HCT116 (cell line): ENCODE results near the gene KCNE4. TPM values are rescaled to one million over a fixed set of nuclear protein-coding genes. Genes with fewer than 3 reads are reported as not detected.

Experiments used
- ATAC-seq: fragments of 200-7000 bp; cut with Tn5 transposase; 2 replicates; pipeline ENCODE4 v1.9.1; 2020; ENCODE audit warnings: mild to moderate bottlenecking, moderate library complexity
- BruUV-seq: library from RNA; stranded (reverse); fragments of 400-500 nt; replicated peaks from 2 replicates; lab custom pipeline; 2021; lab: Mats Ljungman, UMichigan
- CTCF ChIA-PET: fragments of 300-600 bp; sonication (Branson Sonifier 250); formaldehyde crosslinking; loops from one replicate; lab custom pipeline; 2021; ENCODE audit warnings: antibody characterized with exemption; lab: Charles Lee
- POLR2A ChIA-PET: fragments of 300-600, 350-600 bp; sonication (Branson Sonifier 250); formaldehyde crosslinking; loops from one replicate; lab custom pipeline; 2021; ENCODE audit warnings: antibody characterized with exemption; lab: Charles Lee
- RAD21 ChIA-PET, 2 experiments: fragments of 300-600 bp; sonication (Branson Sonifier 250); formaldehyde crosslinking; loops; one replicate each; lab custom pipeline; 2023; ENCODE audit warnings: low total read pairs in 2 of 2; ENCODE audit not compliant: uncharacterized antibody in 2 of 2, unreplicated experiment in 2 of 2, low non-redundant PET in 1 of 2; lab: Charles Lee
- DNase-seq: peaks from one replicate; pipeline ENCODE4 v3.0.0-alpha.2; 2010; ENCODE audit warnings: low read depth, low spot score
- H2AFZ ChIP-seq: fragments of 200-600 bp; shearing (Covaris generic), sonication (generic); 2 replicates; pipeline ENCODE4 v1.6.1; 2017; ENCODE audit warnings: low read depth, mixed run types, mixed read lengths, antibody characterized with exemption, low read length; ENCODE audit not compliant: poor library complexity, severe bottlenecking
- H3K27ac ChIP-seq: 2 replicates; pipeline ENCODE4 v1.5.1; 2012; ENCODE audit warnings: low read depth, low read length
- H3K27me3 ChIP-seq: fragments of 200-600 bp; sonication (generic); 2 replicates; pipeline ENCODE4 v1.6.1; 2016; ENCODE audit warnings: mixed run types, low read length, mixed read lengths; ENCODE audit not compliant: insufficient read depth
- H3K36me3 ChIP-seq, 2 experiments: fragments of 200-500 bp in 1 of 2; fragments of 200-600 bp in 1 of 2; sonication (Bioruptor generic) in 1 of 2; sonication (generic) in 1 of 2; 2 replicates each; pipeline versions ENCODE4 v1.5.1 to v1.6.1; 2014 to 2016; ENCODE audit warnings: low read length in 2 of 2, inconsistent platforms in 1 of 2, mixed read lengths in 1 of 2, mixed run types in 1 of 2; ENCODE audit not compliant: insufficient read depth in 2 of 2, control insufficient read depth in 1 of 2
- H3K4me1 ChIP-seq, 2 experiments: fragments of 200-600 bp in 1 of 2; sonication (generic) in 1 of 2; 2 replicates each; pipeline versions ENCODE4 v1.5.1 to v1.6.1; 2012 to 2017; ENCODE audit warnings: low read length in 2 of 2, inconsistent platforms in 1 of 2, mild to moderate bottlenecking in 1 of 2, mixed read lengths in 1 of 2, mixed run types in 1 of 2, moderate library complexity in 1 of 2; ENCODE audit not compliant: insufficient read depth in 2 of 2, control insufficient read depth in 1 of 2
- H3K4me2 ChIP-seq: fragments of 200-600 bp; sonication (generic); 2 replicates; pipeline ENCODE4 v1.6.1; 2017; ENCODE audit warnings: mixed run types, low read length, mixed read lengths
- H3K4me3 ChIP-seq, 2 experiments: fragments of 200-600 bp in 1 of 2; sonication (generic) in 1 of 2; replicated peaks in 1 of 2; 2 replicates each; pipeline ENCODE4 v1.5.1; 2011 to 2016; ENCODE audit warnings: low read length in 2 of 2, control low read depth in 1 of 2, low read depth in 1 of 2, mild to moderate bottlenecking in 1 of 2, mixed read lengths in 1 of 2, mixed run types in 1 of 2
- H3K79me2 ChIP-seq: fragments of 200-600 bp; sonication (generic); 2 replicates; pipeline ENCODE4 v1.6.1; 2017; ENCODE audit warnings: mild to moderate bottlenecking, mixed run types, low read length, moderate library complexity, mixed read lengths; ENCODE audit not compliant: insufficient read depth
- H3K9ac ChIP-seq: fragments of 200-600 bp; sonication (generic); 2 replicates; pipeline ENCODE4 v1.6.1; 2016; ENCODE audit warnings: low read length, mixed read lengths
- H3K9me2 ChIP-seq: fragments of 200-600 bp; sonication (generic), shearing (Covaris generic); 2 replicates; pipeline ENCODE4 v1.6.1; 2017; ENCODE audit warnings: mixed run types, mild to moderate bottlenecking, moderate library complexity; ENCODE audit not compliant: insufficient read depth
- H3K9me3 ChIP-seq, 2 experiments: fragments of 200-500 bp in 1 of 2; fragments of 200-600 bp in 1 of 2; sonication (Bioruptor generic) in 1 of 2; sonication (generic) in 1 of 2; 2 replicates each; pipeline ENCODE4 v1.6.1; 2014 to 2017; ENCODE audit warnings: low read length in 2 of 2, mixed read lengths in 2 of 2, inconsistent platforms in 1 of 2, low read depth in 1 of 2, mild to moderate bottlenecking in 1 of 2, mixed run types in 1 of 2, moderate library complexity in 1 of 2; ENCODE audit not compliant: control insufficient read depth in 1 of 2, insufficient read depth in 1 of 2
- H4K20me1 ChIP-seq: fragments of 200-600 bp; sonication (generic), shearing (Covaris generic); 2 replicates; pipeline ENCODE4 v1.6.1; 2017; ENCODE audit warnings: mixed run types, mild to moderate bottlenecking, moderate library complexity; ENCODE audit not compliant: insufficient read depth
- CBX3 ChIP-seq: IDR thresholded peaks from 2 replicates; pipeline ENCODE4 v1.6.1; 2012; ENCODE audit warnings: low read depth
- CEBPB ChIP-seq: IDR thresholded peaks from 2 replicates; pipeline ENCODE4 v1.6.1; 2012; ENCODE audit warnings: low read depth
- CTCF ChIP-seq, 3 experiments: fragments of 200-600 bp in 1 of 3; sonication (generic) in 1 of 3; IDR thresholded peaks in 2 of 3; conservative IDR thresholded peaks in 1 of 3; 2 replicates each; pipeline ENCODE4 v1.5.1; 2012 to 2017; ENCODE audit warnings: low read depth in 2 of 3, low read length in 2 of 3, antibody characterized with exemption in 1 of 3, borderline replicate concordance in 1 of 3, control low read depth in 1 of 3, mild to moderate bottlenecking in 1 of 3, mixed read lengths in 1 of 3, mixed run types in 1 of 3, moderate library complexity in 1 of 3; ENCODE audit not compliant: insufficient read depth in 1 of 3
- EGR1 ChIP-seq: IDR thresholded peaks from 2 replicates; pipeline ENCODE4 v1.6.1; 2012; ENCODE audit warnings: low read depth
- ELF1 ChIP-seq: IDR thresholded peaks from 2 replicates; pipeline ENCODE4 v1.6.1; 2012; ENCODE audit warnings: low read depth, borderline replicate concordance
- EZH2 ChIP-seq: fragments of 200-600 bp; sonication (generic); IDR thresholded peaks from 2 replicates; pipeline ENCODE4 v1.6.1; 2017; ENCODE audit warnings: antibody characterized with exemption, mixed run types
- POLR2A ChIP-seq: IDR thresholded peaks from 2 replicates; pipeline ENCODE4 v1.7.0; 2011; ENCODE audit warnings: borderline replicate concordance; ENCODE audit not compliant: insufficient read depth, insufficient read length; ENCODE audit errors: extremely low read depth
- POLR2AphosphoS5 ChIP-seq: IDR thresholded peaks from 2 replicates; pipeline ENCODE4 v1.6.1; 2011; ENCODE audit warnings: mild to moderate bottlenecking, low read depth, low read length, moderate library complexity
- RAD21 ChIP-seq: IDR thresholded peaks from 2 replicates; pipeline ENCODE4 v1.6.1; 2012; ENCODE audit warnings: low read depth, mild to moderate bottlenecking
- SIN3A ChIP-seq: IDR thresholded peaks from 2 replicates; pipeline ENCODE4 v1.6.1; 2012; ENCODE audit warnings: low read depth
- ZFX ChIP-seq: fragments of 450-650 bp; IDR thresholded peaks from 2 replicates; pipeline ENCODE4 v1.6.1; 2017
- ZNF274 ChIP-seq: fragments of 200-500 bp; sonication (Bioruptor generic); IDR thresholded peaks from 2 replicates; pipeline ENCODE4 v1.6.1; 2014; ENCODE audit warnings: mild to moderate bottlenecking, low read depth, low read length, inconsistent platforms
- intact Hi-C: fragments of 100-400 bp; cut with micrococcal nuclease; formaldehyde crosslinking; loops from 2 replicates; pipeline ENCODE4 v1.10.0; 2022
- total RNA-seq: library from RNA; stranded (reverse); gene quantifications from one replicate; pipeline ENCODE4 v1.2.1, GENCODE V29; 2021; ENCODE audit not compliant: unreplicated experiment
- TF ChIP-seq, protein P1 (sequence below): IDR thresholded peaks from 2 replicates; pipeline ENCODE4 v1.6.1; 2012
- TF ChIP-seq, protein P2 (sequence below): IDR thresholded peaks from 2 replicates; pipeline ENCODE4 v1.6.1; 2011; ENCODE audit warnings: mild to moderate bottlenecking, low read length, moderate library complexity; ENCODE audit not compliant: insufficient replicate concordance; ENCODE audit errors: extremely low read depth

Gene KCNE4
- total RNA-seq, 1 experiment from 2014 or later: not detected

DNA sequence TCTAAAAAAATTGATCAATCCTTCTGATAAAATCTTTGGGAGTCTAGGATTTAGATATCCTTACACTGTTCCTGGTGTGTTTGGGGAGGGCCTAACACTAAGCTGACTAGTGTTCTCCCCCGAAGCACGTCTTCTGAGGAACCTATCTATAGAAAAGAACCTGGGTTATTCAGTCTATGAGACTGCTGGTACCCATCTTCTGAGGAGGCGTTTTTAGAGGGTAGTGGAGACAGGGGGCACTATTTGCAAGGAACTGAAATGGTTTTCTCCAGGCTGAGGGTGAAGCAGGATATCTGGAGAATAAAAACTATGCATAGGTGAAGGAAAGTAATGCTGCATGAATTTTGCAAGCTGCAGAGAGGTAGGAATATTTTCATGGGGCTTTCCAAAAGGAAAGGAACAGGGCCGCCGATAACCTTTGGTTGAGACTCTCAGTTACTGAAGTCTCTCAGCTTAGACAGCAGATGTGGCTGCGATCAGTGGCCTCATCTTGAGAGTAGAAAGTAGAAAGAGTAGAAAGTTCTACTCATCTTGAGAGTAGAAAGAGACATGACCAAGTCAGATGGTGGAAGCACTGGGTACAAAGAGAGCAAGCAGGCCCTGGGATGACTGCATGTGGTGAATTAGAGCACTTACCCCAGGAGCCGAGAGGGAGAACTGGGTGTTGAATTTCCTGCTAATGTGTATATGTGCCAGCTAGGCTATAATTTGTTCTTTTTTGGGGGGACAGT lies 31.8 kb upstream of the KCNE4 start:
- Histone ChIP-seq H4K20me1 (no peaks in the 10 kb centered on the region), H3K9me3 (no peaks in the 10 kb centered on the region), H3K4me1 (no peaks in the 10 kb centered on the region), H3K79me2 (no peaks in the 10 kb centered on the region)
- CTCF ChIA-PET: no interaction called here
- intact Hi-C loops: no loop called here
- RAD21 ChIA-PET: no interaction called here
- TF ChIP-seq EGR1 (no peak), RAD21 (peak; percentile 17; the same call in 1 of the 2 replicates)
- TF ChIP-seq, all 23 proteins: peak for 1
- H2AFZ ChIP-seq: no peak overlapping the region
- no peak overlapping the region for H3K9ac ChIP-seq
- POLR2A ChIA-PET: no interaction called here
- H3K4me3 ChIP-seq: no peak overlapping the region
- no TSS peak for BruUV-seq
- no peak overlapping the region for H3K4me2 ChIP-seq
- no peaks in the 10 kb centered on the region for H3K9me2 ChIP-seq
- DNase-seq (no peak), ATAC-seq (no peak)
- H3K27ac ChIP-seq: no peak overlapping the region
- H3K27me3 ChIP-seq: no peaks in the 10 kb centered on the region
- H3K36me3 ChIP-seq: no peaks in the 10 kb centered on the region

DNA sequence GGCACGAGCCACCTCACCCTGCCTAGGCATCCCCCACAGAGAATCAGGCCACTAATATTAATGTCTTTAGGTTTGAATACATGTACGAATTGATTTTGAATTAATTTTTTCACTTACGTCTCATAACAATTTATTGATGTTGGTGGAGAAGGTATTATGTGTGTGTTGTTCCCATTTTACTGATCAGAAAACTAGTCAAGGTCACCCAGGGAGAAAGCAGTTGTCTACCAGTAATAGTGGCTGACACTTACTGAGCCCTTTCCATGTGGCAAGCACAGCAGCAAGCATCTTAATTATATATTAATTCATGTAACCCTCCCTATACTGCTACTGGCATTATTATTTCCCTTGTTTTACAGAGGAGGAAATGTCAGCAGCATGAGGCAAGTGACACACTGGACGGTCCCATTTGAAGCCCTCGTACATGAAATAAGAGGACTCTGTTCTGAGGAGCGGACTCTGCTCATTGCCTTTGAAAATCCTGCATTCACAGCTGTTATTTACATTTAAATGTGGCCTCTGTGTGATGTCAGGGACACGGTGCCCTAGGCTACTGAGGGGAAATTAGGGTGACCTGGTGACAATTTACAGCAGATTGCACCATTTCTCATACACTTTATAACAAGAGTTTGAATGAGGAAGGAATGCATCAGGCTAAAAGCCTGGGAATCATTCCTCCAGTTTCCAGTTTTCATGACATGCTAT lies 30.9 kb upstream of the KCNE4 start:
- intact Hi-C loops: no loop called here
- Histone ChIP-seq H3K9ac (no peak overlapping the region), H3K4me1 (no peaks in the 10 kb centered on the region), H4K20me1 (no peaks in the 10 kb centered on the region), H2AFZ (no peak overlapping the region), H3K27ac (no peak overlapping the region), H3K36me3 (no peaks in the 10 kb centered on the region), H3K9me3 (no peaks in the 10 kb centered on the region), H3K4me3 (no peak overlapping the region), H3K4me2 (no peak overlapping the region), H3K79me2 (no peaks in the 10 kb centered on the region), H3K9me2 (no peaks in the 10 kb centered on the region), H3K27me3 (no peaks in the 10 kb centered on the region)
- POLR2A ChIA-PET: no interaction called here
- no TSS peak for BruUV-seq
- ATAC-seq (no peak), DNase-seq (no peak)
- RAD21 ChIA-PET: no interaction called here
- CTCF ChIA-PET: no interaction called here
- TF ChIP-seq CEBPB (no peak), ELF1 (no peak), POLR2A (no peak), EGR1 (no peak), EZH2 (no peak), CBX3 (no peak), ZNF274 (no peak), SIN3A (no peak), POLR2AphosphoS5 (no peak), ZFX (no peak), CTCF (IDR thresholded peaks at IDR 0.05 in 2 of 3, conservative IDR thresholded peaks at IDR 0.05 in 1 of 3; ENCODE audit: borderline replicate concordance in 1 of 3, insufficient read depth in 1 of 3, low read depth in 2 of 3, low read length in 2 of 3) (no peak)
- TF ChIP-seq, protein P1, sequence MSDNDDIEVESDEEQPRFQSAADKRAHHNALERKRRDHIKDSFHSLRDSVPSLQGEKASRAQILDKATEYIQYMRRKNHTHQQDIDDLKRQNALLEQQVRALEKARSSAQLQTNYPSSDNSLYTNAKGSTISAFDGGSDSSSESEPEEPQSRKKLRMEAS: no peak
- TF ChIP-seq, protein P2, sequence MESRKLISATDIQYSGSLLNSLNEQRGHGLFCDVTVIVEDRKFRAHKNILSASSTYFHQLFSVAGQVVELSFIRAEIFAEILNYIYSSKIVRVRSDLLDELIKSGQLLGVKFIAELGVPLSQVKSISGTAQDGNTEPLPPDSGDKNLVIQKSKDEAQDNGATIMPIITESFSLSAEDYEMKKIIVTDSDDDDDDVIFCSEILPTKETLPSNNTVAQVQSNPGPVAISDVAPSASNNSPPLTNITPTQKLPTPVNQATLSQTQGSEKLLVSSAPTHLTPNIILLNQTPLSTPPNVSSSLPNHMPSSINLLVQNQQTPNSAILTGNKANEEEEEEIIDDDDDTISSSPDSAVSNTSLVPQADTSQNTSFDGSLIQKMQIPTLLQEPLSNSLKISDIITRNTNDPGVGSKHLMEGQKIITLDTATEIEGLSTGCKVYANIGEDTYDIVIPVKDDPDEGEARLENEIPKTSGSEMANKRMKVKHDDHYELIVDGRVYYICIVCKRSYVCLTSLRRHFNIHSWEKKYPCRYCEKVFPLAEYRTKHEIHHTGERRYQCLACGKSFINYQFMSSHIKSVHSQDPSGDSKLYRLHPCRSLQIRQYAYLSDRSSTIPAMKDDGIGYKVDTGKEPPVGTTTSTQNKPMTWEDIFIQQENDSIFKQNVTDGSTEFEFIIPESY: no peak
